A673 (cell line): ENCODE measurements around the gene FASTK. TPM values are rescaled to one million over a fixed set of nuclear protein-coding genes. Genes with fewer than 3 reads are reported as not detected.
A peak's percentile ranks its signal among the peaks of the same experiment; 100 is the strongest.

ENCODE experiments used
- BruUV-seq: library from RNA; stranded (reverse); fragments of 400-500 nt; replicated peaks from 2 replicates; lab custom pipeline; 2021; lab: Mats Ljungman, UMichigan
- CTCF ChIA-PET: fragments of 300-600 bp; sonication (Branson Sonifier 250); formaldehyde crosslinking; loops from one replicate; lab custom pipeline; 2022; ENCODE audit warnings: antibody characterized with exemption; lab: Charles Lee
- POLR2A ChIA-PET: fragments of 300-600 bp; sonication (Branson Sonifier 250); formaldehyde crosslinking; loops from one replicate; lab custom pipeline; 2022; ENCODE audit warnings: antibody characterized with exemption; ENCODE audit not compliant: low non-redundant PET; lab: Charles Lee
- DNase-seq: peaks from one replicate; pipeline ENCODE4 v3.0.0-alpha.2; 2015; ENCODE audit warnings: low spot score
- H3K27ac ChIP-seq: fragments of 200-600 bp; sonication (generic); 2 replicates; pipeline ENCODE4 v1.5.1; 2016; ENCODE audit warnings: mixed run types, low read depth, mild to moderate bottlenecking, mixed read lengths, antibody characterized with exemption, low read length; ENCODE audit not compliant: poor library complexity, severe bottlenecking
- H3K27me3 ChIP-seq: fragments of 200-600 bp; sonication (generic); replicated peaks from 2 replicates; pipeline ENCODE4 v1.6.1; 2017; ENCODE audit warnings: mixed run types, low read depth, mild to moderate bottlenecking, mixed read lengths, antibody characterized with exemption, low read length; ENCODE audit not compliant: insufficient read depth, poor library complexity
- H3K36me3 ChIP-seq: fragments of 200-600 bp; sonication (generic); 2 replicates; pipeline ENCODE4 v1.6.1; 2016; ENCODE audit warnings: mixed run types, mild to moderate bottlenecking, mixed read lengths, antibody characterized with exemption, low read length; ENCODE audit not compliant: insufficient read depth, poor library complexity, severe bottlenecking
- H3K4me1 ChIP-seq: fragments of 200-600 bp; sonication (generic); 2 replicates; pipeline ENCODE4 v1.6.1; 2017; ENCODE audit warnings: mixed run types, mild to moderate bottlenecking, mixed read lengths, antibody characterized with exemption, low read length; ENCODE audit not compliant: insufficient read depth, poor library complexity, severe bottlenecking
- H3K4me3 ChIP-seq: fragments of 200-600 bp; sonication (generic); 2 replicates; pipeline ENCODE4 v1.5.1; 2016; ENCODE audit warnings: low read depth, mixed run types, mild to moderate bottlenecking, mixed read lengths, low read length; ENCODE audit not compliant: poor library complexity, severe bottlenecking
- H3K9me3 ChIP-seq: fragments of 200-600 bp; sonication (generic); 2 replicates; pipeline ENCODE4 v1.6.1; 2016; ENCODE audit warnings: mixed run types, low read depth, mild to moderate bottlenecking, mixed read lengths, antibody characterized with exemption, low read length; ENCODE audit not compliant: poor library complexity, severe bottlenecking
- CTCF ChIP-seq: fragments of 300-800, 200-600 bp; sonication (generic); conservative IDR thresholded peaks from 2 replicates; pipeline ENCODE4 v1.5.1; 2017; ENCODE audit warnings: low read depth, mild to moderate bottlenecking, antibody characterized with exemption, low read length, moderate library complexity, mixed read lengths
- EZH2 ChIP-seq: fragments of 200-600 bp; sonication (generic); IDR thresholded peaks from 2 replicates; pipeline ENCODE4 v1.6.1; 2017; ENCODE audit warnings: borderline replicate concordance, low read depth, mild to moderate bottlenecking, mixed read lengths, antibody characterized with exemption, low read length; ENCODE audit not compliant: poor library complexity, severe bottlenecking
- intact Hi-C: fragments of 100-400 bp; cut with micrococcal nuclease; formaldehyde crosslinking; loops from one replicate; pipeline ENCODE4 v1.10.0; 2022; ENCODE audit not compliant: unreplicated experiment
- total RNA-seq: library from RNA; stranded (reverse); gene quantifications from 2 replicates; pipeline ENCODE4 v1.2.3, GENCODE V29; 2021

FASTK gene
- total RNA-seq, 1 experiment from 2014 or later: 80.5 TPM

DNA sequence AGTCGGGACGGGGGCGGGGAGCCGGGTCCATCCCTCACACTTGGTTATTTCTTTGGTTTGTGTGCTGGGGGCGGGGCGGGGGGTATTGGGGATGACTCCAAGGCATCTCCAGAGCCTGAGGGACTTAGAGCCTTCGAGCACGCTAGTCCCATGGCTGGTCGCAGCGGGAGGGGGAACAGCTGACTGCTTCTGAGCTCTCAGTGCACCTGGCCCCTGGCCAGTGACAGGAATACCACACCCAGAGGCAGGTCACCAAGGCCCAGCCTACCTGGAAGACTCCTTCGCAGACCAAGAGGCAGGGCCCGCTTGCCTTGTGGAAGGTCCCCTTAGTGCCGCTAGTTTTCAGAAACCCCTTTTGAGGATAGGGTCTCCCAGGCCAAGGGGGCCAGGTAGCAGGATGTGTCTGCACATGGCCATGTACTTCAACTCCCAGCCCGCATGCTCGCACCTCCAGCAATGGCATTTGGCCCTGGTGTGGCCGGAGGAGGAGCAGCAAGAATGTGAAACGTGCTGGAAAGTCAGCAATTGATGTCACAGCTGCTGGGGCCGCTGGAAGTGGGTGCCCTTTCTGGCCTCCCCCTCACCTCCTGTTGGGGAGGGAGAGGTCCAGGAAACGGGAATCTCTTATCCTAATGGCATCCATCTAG lies 46.0 kb upstream of the FASTK start:
- intact Hi-C loops: no loop called here
- TF ChIP-seq EZH2 (no peak), CTCF (no peak)
- Histone ChIP-seq H3K27me3 (no peaks in the 10 kb centered on the region), H3K4me3 (no peak overlapping the region), H3K27ac (no peak overlapping the region), H3K4me1 (peaks cover 11% of the 10 kb centered on the region), H3K36me3 (peaks cover 39% of the 10 kb centered on the region), H3K9me3 (no peaks in the 10 kb centered on the region)
- ChIA-PET CTCF (no interaction called here), POLR2A (no interaction called here)
- no TSS peak for BruUV-seq
- DNase-seq: no peak

GRCh38 chr7:151125846-151126481 lies 45.4 kb upstream of the FASTK start:
- H3K27ac ChIP-seq: peak overlapping the region; percentile 37
- intact Hi-C loops: loop anchor here (2.0 kb wide), 1 partner anchor 177 kb away; no protein-coding TSS in a partner anchor
- H3K27me3 ChIP-seq: no peaks in the 10 kb centered on the region
- no TSS peak for BruUV-seq
- H3K4me1 ChIP-seq: peaks cover 11% of the 10 kb centered on the region
- TF ChIP-seq CTCF: no peak
- TF ChIP-seq EZH2: no peak
- H3K9me3 ChIP-seq: no peaks in the 10 kb centered on the region
- DNase-seq: no peak
- ChIA-PET POLR2A (interaction anchor here (0.6 kb wide), 2 partner anchors 25 to 74 kb away, joined by 4 to 6 read pairs; no protein-coding TSS in a partner anchor), CTCF (interaction anchor here (0.6 to 0.9 kb wide), 4 partner anchors 31 to 121 kb away, joined by 3 to 4 read pairs (median 3); no protein-coding TSS in a partner anchor)
- H3K36me3 ChIP-seq: peaks cover 38% of the 10 kb centered on the region
- peak overlapping the region; percentile 44 for H3K4me3 ChIP-seq

DNA sequence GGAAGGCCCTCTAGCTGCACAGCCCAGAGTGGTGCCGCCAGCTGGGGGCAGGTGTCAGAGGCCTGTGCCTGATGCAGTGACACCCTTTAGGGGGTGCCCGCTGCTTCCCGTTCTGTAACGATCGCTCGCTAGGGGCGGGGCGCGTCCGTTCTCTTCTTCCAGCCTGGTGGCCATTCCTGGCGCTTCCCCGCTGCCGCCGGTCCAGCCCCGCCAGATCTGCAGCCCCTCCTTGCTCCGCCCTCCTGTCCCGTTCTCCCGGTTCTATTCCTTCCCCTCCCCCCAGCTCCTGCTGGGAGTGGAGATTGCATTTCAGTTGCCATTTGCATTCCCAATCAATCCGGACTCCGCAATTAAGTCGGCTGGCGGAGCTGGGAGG lies 44.8 kb upstream of the FASTK start:
- Histone ChIP-seq H3K27ac (peak overlapping the region; percentile 37), H3K36me3 (peaks cover 37% of the 10 kb centered on the region), H3K9me3 (no peaks in the 10 kb centered on the region), H3K4me1 (peaks cover 11% of the 10 kb centered on the region), H3K27me3 (no peaks in the 10 kb centered on the region), H3K4me3 (peak overlapping the region; percentile 44)
- ChIA-PET POLR2A (interaction anchor here (0.6 kb wide), 2 partner anchors 25 to 75 kb away, joined by 4 to 6 read pairs; no protein-coding TSS in a partner anchor), CTCF (interaction anchor here (0.6 to 0.9 kb wide), 4 partner anchors 30 to 122 kb away, joined by 3 to 4 read pairs (median 3); no protein-coding TSS in a partner anchor)
- DNase-seq: peak; percentile 61
- 0 out of 2 replicates have a peak, but pooled peaks have one; percentile 20 for TF ChIP-seq CTCF
- TF ChIP-seq EZH2: no peak
- no TSS peak for BruUV-seq
- intact Hi-C loops: loop anchor here (2.0 kb wide), 1 partner anchor 177 kb away; no protein-coding TSS in a partner anchor
